ENCODE data around the gene DOK6. TPM values are rescaled to one million over a fixed set of nuclear protein-coding genes. Genes with fewer than 3 reads are reported as not detected.

Gene DOK6
- polyA plus RNA-seq, 1 experiment: 0.55 TPM

- Histone ChIP-seq H3K36me3 (ENCODE audit: control insufficient read depth, insufficient read depth, low read length) (no peaks in the 10 kb centered on the region), H3K27me3 (ENCODE audit: control insufficient read depth, insufficient read depth, low read length) (no peaks in the 10 kb centered on the region), H3K4me3 (ENCODE audit: low read depth, low read length) (no peak overlapping the region)
- DNase-seq (ENCODE audit: low read depth): no peak
- POLR2A ChIA-PET: no interaction called here
- CTCF ChIA-PET: no interaction called here
- TF ChIP-seq CTCF (IDR thresholded peaks at IDR 0.05; ENCODE audit: insufficient read depth, low read depth, low read length): no peak
Measured at GRCh38 chr18:69588301-69588700, 187.6 kb downstream of the DOK6 start.

- CTCF ChIA-PET: no interaction called here
- Histone ChIP-seq H3K4me3 (ENCODE audit: low read depth, low read length) (no peak overlapping the region), H3K27me3 (ENCODE audit: control insufficient read depth, insufficient read depth, low read length) (no peaks in the 10 kb centered on the region), H3K36me3 (ENCODE audit: control insufficient read depth, insufficient read depth, low read length) (no peaks in the 10 kb centered on the region)
- POLR2A ChIA-PET: no interaction called here
- TF ChIP-seq CTCF (IDR thresholded peaks at IDR 0.05; ENCODE audit: insufficient read depth, low read depth, low read length): no peak
- no peak for DNase-seq (ENCODE audit: low read depth)
Measured at GRCh38 chr18:69590150-69590549, 189.5 kb downstream of the DOK6 start.

- no peak for DNase-seq (ENCODE audit: low read depth)
- H3K27me3 ChIP-seq (ENCODE audit: control insufficient read depth, insufficient read depth, low read length): no peaks in the 10 kb centered on the region
- no peak overlapping the region for H3K4me3 ChIP-seq (ENCODE audit: low read depth, low read length)
- TF ChIP-seq CTCF (IDR thresholded peaks at IDR 0.05; ENCODE audit: insufficient read depth, low read depth, low read length): no peak
- ChIA-PET CTCF (interaction anchor here (0.8 kb wide), 1 partner anchor 9 kb away, joined by 3 read pairs; no protein-coding TSS in a partner anchor), POLR2A (no interaction called here)
- H3K36me3 ChIP-seq (ENCODE audit: control insufficient read depth, insufficient read depth, low read length): no peaks in the 10 kb centered on the region
Measured at GRCh38 chr18:69596345-69596744, 195.7 kb downstream of the DOK6 start.

DNA sequence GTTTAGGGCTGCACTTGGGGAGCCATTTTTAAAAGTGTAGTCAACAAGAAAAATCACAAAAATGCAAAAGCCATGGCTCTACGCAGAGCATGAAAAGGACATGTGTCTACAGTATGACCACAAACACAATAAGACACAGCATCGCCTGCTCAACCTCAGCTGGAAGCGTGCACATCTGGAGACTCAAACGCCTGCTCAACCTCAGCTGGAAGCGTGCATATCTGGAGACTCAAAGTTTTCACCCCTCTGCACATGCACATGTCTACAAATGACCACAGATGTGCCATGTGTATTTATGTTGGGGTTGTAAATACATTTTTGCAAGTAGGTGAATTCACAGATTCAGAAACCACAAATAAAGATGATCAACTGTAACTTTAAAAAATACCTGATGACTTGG, 196.9 kb downstream of the DOK6 start:
- Histone ChIP-seq H3K4me3 (ENCODE audit: low read depth, low read length) (no peak overlapping the region), H3K27me3 (ENCODE audit: control insufficient read depth, insufficient read depth, low read length) (no peaks in the 10 kb centered on the region), H3K36me3 (ENCODE audit: control insufficient read depth, insufficient read depth, low read length) (no peaks in the 10 kb centered on the region)
- TF ChIP-seq CTCF (IDR thresholded peaks at IDR 0.05; ENCODE audit: insufficient read depth, low read depth, low read length): no peak
- CTCF ChIA-PET: no interaction called here
- no peak for DNase-seq (ENCODE audit: low read depth)
- POLR2A ChIA-PET: no interaction called here

GRCh38 chr18:69599377-69599776, 198.7 kb downstream of the DOK6 start:
- H3K36me3 ChIP-seq (ENCODE audit: control insufficient read depth, insufficient read depth, low read length): no peaks in the 10 kb centered on the region
- H3K27me3 ChIP-seq (ENCODE audit: control insufficient read depth, insufficient read depth, low read length): no peaks in the 10 kb centered on the region
- no peak for TF ChIP-seq CTCF (IDR thresholded peaks at IDR 0.05; ENCODE audit: insufficient read depth, low read depth, low read length)
- no peak for DNase-seq (ENCODE audit: low read depth)
- CTCF ChIA-PET: no interaction called here
- H3K4me3 ChIP-seq (ENCODE audit: low read depth, low read length): no peak overlapping the region
- POLR2A ChIA-PET: no interaction called here
